Mesendoderm (in vitro differentiated cells): ENCODE results near the gene LRPPRC.
"Not testable (repeated sequence)": the region's sequence is repeated elsewhere in the genome, so short reads cannot be mapped to it uniquely, and the experiment has no call there.

ENCODE experiments used
- DNase-seq: peaks from one replicate; pipeline ENCODE4 v3.0.0; 2013
- H2AK5ac ChIP-seq: 2 replicates; pipeline ENCODE4 v1.6.1; 2013; ENCODE audit warnings: low read length, inconsistent platforms
- H2BK120ac ChIP-seq: 2 replicates; pipeline ENCODE4 v1.6.1; 2013; ENCODE audit warnings: low read depth, mild to moderate bottlenecking, low read length, moderate library complexity, mixed read lengths
- H2BK15ac ChIP-seq: replicated peaks from 2 replicates; pipeline ENCODE4 v1.6.1; 2013; ENCODE audit warnings: low read depth, mild to moderate bottlenecking, moderate library complexity
- H2BK5ac ChIP-seq: 2 replicates; pipeline ENCODE4 v1.6.1; 2013; ENCODE audit warnings: low read length, inconsistent platforms
- H3K18ac ChIP-seq: 2 replicates; pipeline ENCODE4 v1.6.1; 2013; ENCODE audit warnings: mild to moderate bottlenecking, low read length, mixed read lengths
- H3K23ac ChIP-seq: one replicate; pipeline ENCODE4 v1.6.1; 2013; ENCODE audit warnings: low read length
- H3K27ac ChIP-seq: 2 replicates; pipeline ENCODE4 v1.5.1; 2013; ENCODE audit warnings: low read depth, mild to moderate bottlenecking, inconsistent platforms, low read length, moderate library complexity
- H3K27me3 ChIP-seq: 2 replicates; pipeline ENCODE4 v1.6.1; 2013; ENCODE audit warnings: low read length, control low read depth, mild to moderate bottlenecking, inconsistent platforms; ENCODE audit not compliant: insufficient read depth, poor library complexity
- H3K36me3 ChIP-seq: 2 replicates; pipeline ENCODE4 v1.6.1; 2013; ENCODE audit warnings: low read length, inconsistent platforms; ENCODE audit not compliant: control insufficient read depth, insufficient read depth
- H3K4ac ChIP-seq: one replicate; pipeline ENCODE4 v1.6.1; 2013; ENCODE audit warnings: low read depth, mild to moderate bottlenecking, low read length, moderate library complexity
- H3K4me1 ChIP-seq: 2 replicates; pipeline ENCODE4 v1.6.1; 2013; ENCODE audit warnings: low read depth, low read length, inconsistent platforms; ENCODE audit not compliant: control insufficient read depth
- H3K4me2 ChIP-seq: 2 replicates; pipeline ENCODE4 v1.6.1; 2013; ENCODE audit warnings: low read length
- H3K4me3 ChIP-seq: 2 replicates; pipeline ENCODE4 v1.5.1; 2013; ENCODE audit warnings: mild to moderate bottlenecking, low read length
- H3K56ac ChIP-seq: one replicate; pipeline ENCODE4 v1.6.1; 2013; ENCODE audit warnings: low read length
- H3K79me1 ChIP-seq: 2 replicates; pipeline ENCODE4 v1.6.1; 2013; ENCODE audit warnings: low read length, inconsistent platforms
- H3K79me2 ChIP-seq: 2 replicates; pipeline ENCODE4 v1.6.1; 2013; ENCODE audit warnings: mild to moderate bottlenecking, low read length; ENCODE audit not compliant: control insufficient read depth, insufficient read depth
- H3K9ac ChIP-seq: 2 replicates; pipeline ENCODE4 v1.6.1; 2013; ENCODE audit warnings: low read length, inconsistent platforms
- H4K5ac ChIP-seq: one replicate; pipeline ENCODE4 v1.6.1; 2013; ENCODE audit warnings: low read length
- H4K8ac ChIP-seq: one replicate; pipeline ENCODE4 v1.6.1; 2013; ENCODE audit warnings: low read depth, mild to moderate bottlenecking, control low read depth, low read length, moderate library complexity
- WGBS: extraction: QIAGEN DNeasy Blood & Tissue Kit; methylation state at CpG from one replicate; pipeline ENCODE4 v1.1.7; 2013; ENCODE audit warnings: low lambda C conversion rate, missing lambda C conversion rate; ENCODE audit not compliant: insufficient coverage; ENCODE audit errors: extremely low coverage; 5-methylcytosine and 5-hydroxymethylcytosine counted together

Gene LRPPRC

DNA sequence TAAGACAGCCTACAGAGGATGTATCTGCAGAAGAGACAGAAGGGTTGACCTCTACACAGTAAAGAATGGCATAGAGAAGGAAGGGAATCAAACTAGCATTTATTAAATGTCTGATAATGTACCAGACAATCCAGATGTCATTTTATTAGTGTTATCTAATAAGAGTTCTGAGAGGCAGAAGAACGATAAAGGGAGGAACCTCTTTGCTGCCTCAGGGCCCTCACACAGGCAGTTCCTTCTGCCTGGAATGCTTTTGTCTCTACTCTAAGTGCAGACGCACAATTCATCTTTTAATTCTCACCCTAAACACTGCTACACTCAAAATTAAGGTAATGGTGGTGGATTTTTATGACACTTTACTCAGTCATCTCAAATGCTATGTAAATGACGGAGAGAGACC, 64.5 kb downstream of the LRPPRC start:
- Histone ChIP-seq H3K56ac (no peak overlapping the region), H3K4me2 (no peak overlapping the region), H3K79me1 (no peaks in the 10 kb centered on the region), H3K79me2 (no peaks in the 10 kb centered on the region), H3K18ac (no peak overlapping the region), H3K27ac (no peak overlapping the region), H2BK5ac (no peak overlapping the region), H2BK15ac (no peak overlapping the region), H3K27me3 (no peaks in the 10 kb centered on the region), H3K23ac (no peak overlapping the region), H4K8ac (no peak overlapping the region), H3K36me3 (no peaks in the 10 kb centered on the region), H3K9ac (no peak overlapping the region), H3K4me3 (no peak overlapping the region), H3K4ac (no peak overlapping the region), H2BK120ac (no peak overlapping the region), H4K5ac (no peak overlapping the region), H3K4me1 (no peaks in the 10 kb centered on the region), H2AK5ac (no peak overlapping the region)
- DNase-seq = no peak
- WGBS = no CpG with 5 or more reads among the region's 3 CpGs

DNA sequence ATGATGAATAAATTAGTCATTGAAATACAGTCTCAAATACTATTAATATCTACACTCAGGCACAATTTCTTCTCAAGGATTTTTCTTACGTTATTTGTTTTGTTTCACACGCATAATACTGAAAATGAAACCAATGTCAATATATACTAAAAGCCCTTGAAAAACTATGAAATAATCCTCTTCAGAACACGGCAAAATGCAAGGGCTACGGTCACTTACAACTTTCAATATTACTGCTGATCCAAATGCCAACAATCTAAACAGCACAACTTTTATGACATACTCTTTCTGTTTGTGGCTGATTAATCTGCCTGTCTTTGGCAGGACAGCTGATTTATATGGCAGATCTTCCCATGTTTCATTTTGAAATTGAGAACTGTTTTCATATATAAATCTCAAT, 68.3 kb downstream of the LRPPRC start:
- Histone ChIP-seq H3K4me2 (no peak overlapping the region), H3K9ac (no peak overlapping the region), H3K4me3 (no peak overlapping the region), H3K27ac (no peak overlapping the region), H3K36me3 (peaks cover 2% of the 10 kb centered on the region), H3K79me1 (no peaks in the 10 kb centered on the region), H4K8ac (no peak overlapping the region), H2BK5ac (no peak overlapping the region), H2BK120ac (no peak overlapping the region), H3K4ac (no peak overlapping the region), H4K5ac (no peak overlapping the region), H2BK15ac (no peak overlapping the region), H3K27me3 (no peaks in the 10 kb centered on the region), H3K18ac (no peak overlapping the region), H2AK5ac (no peak overlapping the region), H3K23ac (no peak overlapping the region), H3K79me2 (no peaks in the 10 kb centered on the region), H3K4me1 (no peaks in the 10 kb centered on the region), H3K56ac (no peak overlapping the region)
- no peak for DNase-seq
- no CpG with 5 or more reads among the region's 4 CpGs for WGBS

DNA sequence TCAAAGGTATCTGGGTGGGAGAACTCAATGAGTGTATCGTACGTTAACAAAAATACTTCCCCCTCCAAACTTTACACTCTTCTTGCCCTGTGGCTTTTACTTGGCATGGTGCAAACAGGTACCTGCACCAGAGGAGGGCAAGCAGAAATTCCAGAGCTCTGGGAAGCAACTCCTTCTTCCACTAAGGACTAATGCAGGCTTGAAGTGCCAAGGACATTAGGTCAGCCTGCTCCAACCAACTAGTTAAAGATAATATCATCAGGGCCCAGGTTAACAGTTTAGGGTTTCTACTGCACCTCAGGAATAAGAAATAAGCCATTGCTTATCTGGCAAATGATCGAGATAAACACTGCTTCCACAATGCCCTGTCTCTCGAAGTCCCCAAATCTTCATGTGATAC, 70.4 kb downstream of the LRPPRC start:
- peaks cover 2% of the 10 kb centered on the region for H3K36me3 ChIP-seq

DNA sequence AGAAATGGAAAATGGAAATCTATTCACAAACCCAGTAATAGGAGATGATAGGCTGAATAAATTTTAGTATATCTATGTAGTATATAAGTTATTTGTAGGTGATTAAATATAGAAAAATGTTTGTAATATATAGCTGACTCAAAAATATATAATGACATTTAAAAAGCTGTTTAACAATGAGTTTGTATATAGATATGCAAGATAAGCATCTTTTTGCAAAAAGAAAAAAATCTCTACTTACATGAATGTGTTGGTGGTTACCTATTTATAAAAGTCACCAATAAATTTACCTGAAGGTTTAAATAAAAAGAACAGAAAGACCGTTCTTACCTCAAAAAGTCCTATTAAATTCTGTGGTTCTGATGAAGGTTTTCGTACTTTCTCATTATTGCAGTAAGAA, 71.3 kb downstream of the LRPPRC start:
- H3K18ac ChIP-seq = no peak overlapping the region
- no peaks in the 10 kb centered on the region for H3K79me1 ChIP-seq
- no peak overlapping the region for H2BK15ac ChIP-seq
- H3K9ac ChIP-seq = no peak overlapping the region
- peaks cover 2% of the 10 kb centered on the region for H3K36me3 ChIP-seq
- no peak for DNase-seq
- H4K8ac ChIP-seq = no peak overlapping the region
- no peak overlapping the region for H2AK5ac ChIP-seq
- no peak overlapping the region for H4K5ac ChIP-seq
- no peak overlapping the region for H3K4me2 ChIP-seq
- no peak overlapping the region for H2BK120ac ChIP-seq
- no peak overlapping the region for H3K27ac ChIP-seq
- no peaks in the 10 kb centered on the region for H3K27me3 ChIP-seq
- no peaks in the 10 kb centered on the region for H3K4me1 ChIP-seq
- H2BK5ac ChIP-seq = no peak overlapping the region
- no peak overlapping the region for H3K4me3 ChIP-seq
- WGBS = no CpG with 5 or more reads among the region's 2 CpGs
- H3K79me2 ChIP-seq = no peaks in the 10 kb centered on the region
- H3K4ac ChIP-seq = no peak overlapping the region
- no peak overlapping the region for H3K23ac ChIP-seq
- no peak overlapping the region for H3K56ac ChIP-seq

More for the DNA sequence above, 70.4 kb downstream of the LRPPRC start:
- WGBS = no CpG with 5 or more reads among the region's 4 CpGs
- Histone ChIP-seq H3K79me2 (no peaks in the 10 kb centered on the region), H3K27ac (no peak overlapping the region), H3K4ac (no peak overlapping the region), H3K18ac (no peak overlapping the region), H3K79me1 (no peaks in the 10 kb centered on the region), H3K4me3 (no peak overlapping the region), H3K9ac (no peak overlapping the region), H3K4me1 (no peaks in the 10 kb centered on the region), H3K4me2 (no peak overlapping the region), H3K27me3 (no peaks in the 10 kb centered on the region), H3K56ac (no peak overlapping the region), H4K5ac (no peak overlapping the region), H2BK120ac (no peak overlapping the region), H2BK5ac (no peak overlapping the region), H2AK5ac (no peak overlapping the region), H4K8ac (no peak overlapping the region), H3K23ac (no peak overlapping the region), H2BK15ac (no peak overlapping the region)
- peak; percentile 86 for DNase-seq

DNA sequence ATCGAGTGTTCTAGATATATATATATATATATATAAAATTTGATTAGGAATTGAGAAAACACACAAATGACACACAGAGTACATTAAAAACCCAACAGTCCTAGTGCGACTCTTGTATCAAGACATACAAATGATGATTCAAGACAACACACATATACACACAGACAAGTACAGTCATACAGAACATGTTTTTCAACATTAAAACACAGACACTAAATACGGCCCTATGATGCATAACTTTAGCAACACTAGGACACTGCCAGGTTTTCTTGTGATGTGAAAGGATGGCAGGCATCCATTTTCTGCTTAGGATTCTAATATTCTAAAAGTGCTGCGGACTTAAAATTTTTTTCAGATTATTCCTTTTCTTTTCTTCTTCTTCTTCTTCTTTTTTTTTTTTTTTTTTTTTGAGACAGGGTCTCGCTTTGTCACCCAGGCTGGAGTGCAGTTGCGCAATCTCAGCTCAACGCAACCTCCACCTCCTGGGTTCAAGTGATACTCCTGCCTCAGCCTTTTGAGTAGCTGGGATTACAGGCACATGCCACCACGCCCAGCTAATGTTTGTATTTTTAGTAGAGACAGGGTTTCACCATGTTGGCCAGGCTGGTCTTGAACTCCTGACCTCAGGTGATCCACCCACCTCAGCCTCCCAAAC, 84.5 kb downstream of the LRPPRC start:
- not testable (repeated sequence) for H3K79me1 ChIP-seq, H3K36me3 ChIP-seq, H3K4me2 ChIP-seq, H2AK5ac ChIP-seq, H3K27ac ChIP-seq, H3K18ac ChIP-seq, H2BK120ac ChIP-seq, H4K8ac ChIP-seq, H3K23ac ChIP-seq, H3K4me1 ChIP-seq, H3K56ac ChIP-seq, H4K5ac ChIP-seq, H2BK15ac ChIP-seq, H3K27me3 ChIP-seq, DNase-seq, H3K4me3 ChIP-seq, H2BK5ac ChIP-seq, H3K4ac ChIP-seq, H3K79me2 ChIP-seq, H3K9ac ChIP-seq
- no CpG with 5 or more reads among the region's 8 CpGs for WGBS

DNA sequence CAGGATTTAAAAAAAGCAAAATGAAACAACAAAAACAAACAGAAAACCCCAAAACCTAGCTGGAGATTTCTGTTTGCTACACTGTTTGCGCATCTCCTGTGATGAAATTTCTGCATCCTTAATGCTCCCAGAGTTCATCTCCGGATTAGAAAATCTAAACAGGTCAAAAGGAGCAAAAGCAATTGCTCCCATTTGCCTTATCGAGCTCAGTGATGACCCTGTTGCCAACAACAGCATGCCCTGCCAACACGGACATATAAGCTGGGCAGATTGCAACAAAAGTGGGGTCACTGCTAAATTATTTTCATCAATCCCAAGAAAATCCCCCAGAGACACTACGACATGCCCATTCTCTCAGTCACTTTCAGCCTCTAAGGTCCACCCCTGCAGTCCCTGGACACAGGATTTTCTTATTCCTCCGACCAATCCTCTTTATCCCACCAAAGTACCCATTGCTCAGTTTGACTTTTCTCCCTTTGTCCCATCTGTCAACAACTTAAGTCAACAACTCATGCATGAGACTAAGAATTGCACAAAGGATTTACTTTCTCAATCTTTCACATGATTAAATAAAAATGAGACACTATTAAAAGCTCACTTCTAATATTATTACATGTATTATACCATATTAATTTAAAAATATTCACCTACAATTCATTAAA, 89.2 kb downstream of the LRPPRC start:
- no peak for DNase-seq
- no peak overlapping the region for H2BK15ac ChIP-seq
- WGBS = no CpG with 5 or more reads among the region's 6 CpGs

More for the DNA sequence above, 89.2 kb downstream of the LRPPRC start:
- no peak overlapping the region for H3K18ac ChIP-seq
- no peak overlapping the region for H3K4ac ChIP-seq
- H3K27ac ChIP-seq = no peak overlapping the region
- H2AK5ac ChIP-seq = no peak overlapping the region
- no peak overlapping the region for H3K9ac ChIP-seq
- H2BK5ac ChIP-seq = no peak overlapping the region
- H2BK120ac ChIP-seq = no peak overlapping the region
- H3K4me3 ChIP-seq = no peak overlapping the region
- no peak overlapping the region for H3K23ac ChIP-seq
- H3K79me2 ChIP-seq = no peaks in the 10 kb centered on the region
- H3K56ac ChIP-seq = no peak overlapping the region
- H3K36me3 ChIP-seq = peaks cover 1% of the 10 kb centered on the region
- H3K27me3 ChIP-seq = no peaks in the 10 kb centered on the region
- no peak overlapping the region for H4K5ac ChIP-seq
- H4K8ac ChIP-seq = no peak overlapping the region
- H3K4me1 ChIP-seq = no peaks in the 10 kb centered on the region
- H3K79me1 ChIP-seq = no peaks in the 10 kb centered on the region
- H3K4me2 ChIP-seq = no peak overlapping the region
